DND-41 (cell line): ENCODE measurements around the gene RAB11FIP5.

ENCODE experiments used
- EZH2 ChIP-seq: IDR thresholded peaks from 3 replicates; pipeline ENCODE4 v1.6.1; 2012; ENCODE audit warnings: borderline replicate concordance, low read depth, mild to moderate bottlenecking, moderate library complexity, low read length, inconsistent platforms; ENCODE audit not compliant: severe bottlenecking
- TF ChIP-seq, protein P1 (sequence below): IDR thresholded peaks from 2 replicates; pipeline ENCODE4 v1.5.1; 2012; ENCODE audit warnings: borderline replicate concordance, low read length, moderate library complexity, mild to moderate bottlenecking; ENCODE audit not compliant: poor library complexity, severe bottlenecking; ENCODE audit errors: extremely low read depth

GRCh38 chr2:73106791-73107190, 6.0 kb downstream of the RAB11FIP5 start:
- TF ChIP-seq, protein P1, sequence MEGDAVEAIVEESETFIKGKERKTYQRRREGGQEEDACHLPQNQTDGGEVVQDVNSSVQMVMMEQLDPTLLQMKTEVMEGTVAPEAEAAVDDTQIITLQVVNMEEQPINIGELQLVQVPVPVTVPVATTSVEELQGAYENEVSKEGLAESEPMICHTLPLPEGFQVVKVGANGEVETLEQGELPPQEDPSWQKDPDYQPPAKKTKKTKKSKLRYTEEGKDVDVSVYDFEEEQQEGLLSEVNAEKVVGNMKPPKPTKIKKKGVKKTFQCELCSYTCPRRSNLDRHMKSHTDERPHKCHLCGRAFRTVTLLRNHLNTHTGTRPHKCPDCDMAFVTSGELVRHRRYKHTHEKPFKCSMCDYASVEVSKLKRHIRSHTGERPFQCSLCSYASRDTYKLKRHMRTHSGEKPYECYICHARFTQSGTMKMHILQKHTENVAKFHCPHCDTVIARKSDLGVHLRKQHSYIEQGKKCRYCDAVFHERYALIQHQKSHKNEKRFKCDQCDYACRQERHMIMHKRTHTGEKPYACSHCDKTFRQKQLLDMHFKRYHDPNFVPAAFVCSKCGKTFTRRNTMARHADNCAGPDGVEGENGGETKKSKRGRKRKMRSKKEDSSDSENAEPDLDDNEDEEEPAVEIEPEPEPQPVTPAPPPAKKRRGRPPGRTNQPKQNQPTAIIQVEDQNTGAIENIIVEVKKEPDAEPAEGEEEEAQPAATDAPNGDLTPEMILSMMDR: no peak
- TF ChIP-seq EZH2: no peak
